Muscle of arm (tissue), 12 donors: Measurements from ENCODE around the gene EME2. TPM values are rescaled to one million over a fixed set of nuclear protein-coding genes. Genes with fewer than 3 reads are reported as not detected.

Source experiments
- DNase-seq: peaks from one replicate; pipeline ENCODE4 v3.0.0-alpha.2; 2013
- polyA plus RNA-seq, 12 donors: library from polyadenylated mRNA; unstranded; fragments of 120-200 nt; gene quantifications; one replicate each; pipeline ENCODE4 v1.2.1, GENCODE V29; 2013; ENCODE audit not compliant: insufficient read length in 12 of 12

EME2 gene
- polyA plus RNA-seq, 12 donors: 4.4 to 13.3 (median 6.4) TPM; not detected in 1

DNA sequence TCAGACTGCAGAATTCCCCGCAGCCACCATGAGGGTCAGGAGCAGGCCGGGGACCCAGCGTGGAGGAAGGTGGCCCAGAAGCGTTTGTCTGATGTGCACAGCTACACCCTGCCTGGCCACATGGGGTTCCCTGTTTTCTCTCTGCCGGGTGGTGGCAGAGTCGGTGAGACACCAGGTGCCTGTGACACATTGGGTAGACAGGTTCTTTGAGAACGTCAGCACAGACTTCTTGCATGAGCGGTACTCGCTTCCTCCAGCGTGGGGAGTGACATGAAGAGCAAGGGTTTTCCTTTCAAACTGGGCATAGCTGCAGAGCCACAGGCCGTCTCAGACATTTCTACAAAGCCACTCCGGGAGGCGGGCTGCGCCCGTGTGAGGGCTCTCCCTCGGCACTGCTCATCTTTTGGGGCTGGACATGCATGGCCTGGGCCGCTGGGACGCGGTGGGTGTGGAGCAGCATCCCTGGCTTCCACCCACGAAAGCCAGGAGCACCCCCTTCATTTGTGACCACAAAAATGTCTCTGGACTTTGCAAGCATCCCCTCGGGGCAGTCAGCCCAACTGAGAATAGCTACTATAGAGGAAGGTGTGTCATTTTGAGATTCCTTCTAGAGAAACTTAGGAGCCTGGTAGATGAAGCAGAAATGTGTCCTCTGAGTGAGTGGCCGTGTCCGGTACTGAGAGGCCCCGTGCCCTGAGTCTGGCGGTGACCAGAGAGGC is 27.3 kb upstream of the EME2 start:
- DNase-seq: no peak

DNA sequence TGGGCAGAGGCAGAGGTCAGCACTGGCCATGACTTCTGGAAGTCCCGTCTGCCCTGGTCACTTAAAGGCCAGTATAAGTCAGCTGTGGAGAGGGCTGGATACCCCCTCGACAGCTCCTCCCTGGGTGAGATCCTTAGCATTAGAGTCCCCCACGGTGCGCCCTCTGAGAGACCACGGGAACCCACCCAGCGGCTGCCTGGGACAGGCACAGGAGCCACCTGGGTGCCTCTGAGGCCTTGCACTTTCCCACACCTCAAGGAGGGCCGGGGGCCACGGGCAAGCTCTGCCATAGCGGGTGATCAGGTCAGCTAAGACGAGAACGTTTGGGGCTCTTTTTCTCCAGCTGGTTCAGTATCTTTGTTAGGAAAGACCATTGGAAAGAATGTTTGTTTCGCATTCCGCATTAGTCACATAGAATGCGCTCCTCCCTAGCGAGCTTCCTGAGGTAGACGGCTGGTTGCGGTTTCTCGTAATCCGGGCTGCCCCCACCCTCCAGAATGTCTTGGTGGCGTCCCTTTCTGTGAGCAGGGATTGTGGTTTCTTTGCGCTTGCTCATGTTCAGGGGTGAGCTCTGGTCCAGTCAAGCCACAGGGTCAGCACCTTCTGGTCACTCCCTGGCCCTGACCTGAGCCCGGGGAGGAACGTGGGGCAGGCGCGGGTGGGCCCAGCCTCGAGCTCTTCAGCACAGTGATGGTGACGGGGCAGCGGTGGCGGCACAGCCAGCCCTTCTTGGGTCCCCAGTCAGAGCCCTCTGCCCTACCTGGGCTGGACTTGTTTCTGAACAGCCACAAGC is 26.5 kb upstream of the EME2 start:
- DNase-seq: no peak

DNA sequence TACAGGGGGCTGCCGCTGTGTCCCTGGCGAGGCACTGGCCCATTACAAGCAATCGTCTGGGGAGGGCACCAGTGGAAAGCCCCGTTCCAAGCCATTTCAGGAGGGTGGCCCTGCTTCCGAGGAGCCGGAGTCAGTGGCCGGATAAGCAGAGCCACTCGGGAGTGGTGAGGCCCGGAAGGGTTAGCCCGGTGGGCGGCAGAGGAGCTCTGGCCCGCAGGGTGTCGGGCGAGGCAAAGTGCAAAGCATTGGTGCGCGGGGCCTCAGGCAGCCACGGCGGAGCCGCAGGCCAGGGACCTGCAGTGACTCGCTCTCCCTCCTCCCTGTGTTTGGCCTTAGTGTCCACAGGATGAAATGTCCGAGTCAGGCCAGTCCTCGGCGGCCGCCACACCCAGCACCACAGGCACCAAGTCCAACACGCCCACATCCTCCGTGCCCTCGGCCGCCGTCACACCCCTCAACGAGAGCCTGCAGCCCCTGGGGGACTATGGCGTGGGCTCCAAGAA is 25.9 kb upstream of the EME2 start:
- no peak for DNase-seq

DNA sequence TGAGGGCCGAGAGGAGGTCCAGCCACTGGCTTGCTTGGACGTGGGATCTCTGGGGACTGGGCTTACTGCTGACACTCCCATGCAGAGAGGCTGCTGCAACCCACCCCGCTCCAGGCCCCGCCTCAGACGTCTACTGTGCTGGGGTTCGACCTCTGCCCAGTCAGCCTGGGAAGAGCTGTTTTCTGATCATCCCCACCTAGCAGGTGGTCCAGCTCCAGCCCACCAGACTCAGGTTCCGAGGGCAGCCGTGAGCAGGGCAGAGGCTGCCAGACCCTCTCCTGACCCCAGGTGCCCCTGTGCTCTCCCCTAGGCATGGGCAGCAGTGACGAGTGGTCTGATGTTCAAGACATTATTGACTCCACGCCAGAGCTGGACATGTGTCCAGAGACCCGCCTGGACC is 24.7 kb upstream of the EME2 start:
- no peak for DNase-seq

DNA sequence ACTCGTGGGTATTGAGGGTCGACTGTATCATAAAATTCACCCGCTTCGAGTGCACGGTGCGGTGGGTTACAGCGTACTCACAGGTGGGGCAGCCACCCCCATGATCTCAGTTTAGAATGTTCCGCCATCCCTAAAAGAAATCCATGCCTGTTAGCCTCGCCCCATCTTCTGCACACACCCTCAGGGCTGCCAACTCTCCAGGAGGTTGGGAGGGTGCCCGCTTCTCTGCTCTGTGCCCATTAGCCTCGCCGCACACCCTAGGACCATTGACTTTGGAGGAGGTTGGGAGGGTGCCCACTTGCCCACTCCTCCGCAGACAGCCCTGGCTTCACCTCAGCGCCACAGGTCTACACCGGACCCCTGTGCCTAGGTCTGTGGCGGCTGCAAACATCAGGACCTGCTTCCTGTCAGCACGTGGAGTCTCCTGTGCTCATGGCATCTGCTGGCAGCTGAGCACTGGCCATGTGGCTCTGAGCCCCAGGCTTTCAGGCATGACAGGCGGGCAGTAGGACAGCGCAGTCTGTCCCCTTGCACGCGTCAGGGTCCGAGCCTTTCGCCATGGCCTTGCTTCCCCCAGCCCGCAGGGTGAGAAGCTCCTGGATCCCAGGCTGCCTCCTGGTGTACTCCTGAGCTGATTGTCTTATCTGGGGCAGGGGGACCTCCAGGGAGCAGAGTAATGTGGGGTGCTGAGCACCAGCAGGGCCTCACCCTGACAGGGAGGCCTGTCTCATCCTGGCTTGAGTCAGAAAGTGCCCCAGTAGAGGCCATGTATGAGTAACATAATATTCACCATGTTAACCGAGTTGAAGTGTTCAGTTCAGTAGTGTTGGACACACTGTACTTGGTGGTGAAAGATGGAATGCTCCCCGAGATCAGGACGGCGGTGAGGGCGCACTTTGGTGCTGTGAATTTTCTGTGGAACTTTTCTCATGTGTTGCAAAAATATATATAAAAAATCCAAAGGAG is 23.2 kb upstream of the EME2 start:
- no peak for DNase-seq

DNA sequence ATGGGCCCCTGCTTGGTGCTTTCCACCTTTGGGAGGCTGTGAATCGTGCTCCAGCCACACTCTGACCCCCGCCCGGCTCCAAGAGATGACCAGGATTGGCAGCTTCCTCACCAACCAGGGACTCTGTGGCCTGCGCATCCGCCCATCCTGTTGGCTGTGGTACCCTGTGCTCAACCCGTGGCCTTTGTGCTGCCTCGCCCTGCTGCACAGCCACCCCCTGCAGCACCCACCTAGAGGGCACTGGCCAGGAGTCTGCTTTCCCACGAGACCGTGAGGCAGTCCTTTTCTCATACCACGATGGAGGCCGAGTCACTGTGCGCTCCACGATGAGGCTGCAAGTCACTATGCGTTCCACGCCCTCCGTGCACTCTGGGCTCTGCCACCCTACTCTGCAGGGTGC is 20.7 kb upstream of the EME2 start:
- no peak for DNase-seq

DNA sequence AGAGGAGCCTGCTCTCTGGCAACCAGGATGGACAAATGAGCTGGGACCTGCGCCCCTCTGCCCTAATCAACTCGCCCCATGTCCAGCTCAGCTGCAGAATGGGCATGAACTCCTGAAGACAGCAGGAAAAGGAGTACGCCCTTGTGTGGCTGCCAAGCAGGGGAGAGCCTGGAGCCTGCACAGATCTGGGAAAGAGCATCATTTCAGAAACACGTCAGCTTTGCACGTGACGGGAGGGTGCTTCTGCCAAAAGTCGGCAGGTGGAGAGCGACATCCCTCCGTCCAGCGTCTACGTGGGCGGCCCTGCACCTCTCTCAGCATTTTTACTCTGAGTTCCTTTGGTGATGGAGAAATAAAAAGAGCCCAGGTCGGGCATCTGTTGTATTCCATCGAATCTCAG is 19.8 kb upstream of the EME2 start:
- DNase-seq: no peak

DNA sequence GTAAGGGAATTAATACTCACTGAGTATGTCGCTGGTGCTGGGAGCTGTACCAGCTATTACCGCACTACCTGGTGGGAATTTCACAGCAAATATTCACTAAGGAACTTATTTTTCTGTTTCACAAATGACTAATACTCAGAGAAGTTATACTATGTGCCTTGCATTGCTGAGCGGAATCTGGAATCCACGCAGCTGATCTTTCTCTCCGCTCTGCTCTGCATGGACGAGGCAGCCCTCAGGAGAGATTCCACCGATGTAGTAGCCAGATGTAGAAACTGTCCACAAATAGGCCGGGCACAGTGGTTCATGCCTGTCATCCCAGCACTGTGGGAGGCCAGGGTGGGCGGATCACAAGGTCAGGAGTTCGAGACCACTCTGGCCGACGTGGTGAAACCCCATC is 18.4 kb upstream of the EME2 start:
- DNase-seq: no peak

DNA sequence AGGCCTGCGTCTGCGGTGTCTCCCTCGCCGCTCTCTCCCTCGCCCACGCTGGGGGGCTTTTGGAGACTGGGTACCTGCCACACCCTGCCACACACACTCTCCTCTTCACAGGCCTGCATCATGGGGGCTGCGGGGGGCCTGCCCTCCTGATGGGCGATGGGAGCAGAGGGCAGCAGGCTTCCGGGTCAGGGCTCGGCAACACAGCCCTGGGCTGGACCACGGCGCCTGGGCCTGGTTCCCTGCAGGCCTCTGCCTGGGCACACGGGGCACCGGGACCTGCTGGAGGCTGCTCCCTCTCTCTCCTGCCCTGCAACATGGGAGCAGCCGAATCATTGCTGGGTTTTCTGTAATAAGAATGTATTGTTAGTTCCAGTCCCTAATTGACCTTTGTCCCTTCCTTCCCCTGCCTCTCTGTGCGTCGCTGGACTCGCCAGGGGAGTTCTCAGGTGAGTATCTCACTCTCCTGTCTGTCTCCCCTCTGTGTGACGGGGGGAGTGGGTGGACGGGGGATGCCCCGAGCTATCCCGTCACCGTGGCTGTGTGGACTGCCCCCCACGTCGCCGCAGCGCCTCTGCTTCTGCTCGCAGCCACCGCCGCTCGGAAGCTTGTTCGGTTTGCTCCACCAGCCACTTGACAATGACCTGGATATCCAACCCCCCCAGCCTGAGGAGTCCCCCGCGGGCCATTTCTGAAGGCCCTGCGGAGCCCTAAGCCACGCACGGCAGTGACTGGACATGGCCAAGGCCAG is 14.7 kb upstream of the EME2 start:
- DNase-seq: no peak

DNA sequence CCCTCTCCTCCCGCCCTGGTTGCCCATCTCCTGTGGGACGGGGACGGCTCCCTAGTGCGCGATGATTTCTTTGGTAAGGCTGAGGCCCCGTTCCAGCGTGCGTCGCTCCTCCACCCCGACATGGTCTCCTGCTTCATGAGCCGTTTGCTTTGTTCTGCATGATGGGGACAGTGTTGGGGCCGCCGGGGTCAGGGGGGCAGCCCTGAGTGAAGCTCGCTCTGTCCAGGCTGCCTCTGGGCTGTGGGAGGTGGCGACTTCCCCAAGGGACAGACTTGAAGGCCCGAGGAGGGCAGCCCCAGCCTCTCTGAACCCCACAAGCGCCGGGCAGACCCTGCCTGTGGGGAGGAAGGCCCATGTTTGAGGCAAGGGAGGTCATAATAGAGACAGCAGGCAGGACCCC is 13.7 kb upstream of the EME2 start:
- DNase-seq: no peak

DNA sequence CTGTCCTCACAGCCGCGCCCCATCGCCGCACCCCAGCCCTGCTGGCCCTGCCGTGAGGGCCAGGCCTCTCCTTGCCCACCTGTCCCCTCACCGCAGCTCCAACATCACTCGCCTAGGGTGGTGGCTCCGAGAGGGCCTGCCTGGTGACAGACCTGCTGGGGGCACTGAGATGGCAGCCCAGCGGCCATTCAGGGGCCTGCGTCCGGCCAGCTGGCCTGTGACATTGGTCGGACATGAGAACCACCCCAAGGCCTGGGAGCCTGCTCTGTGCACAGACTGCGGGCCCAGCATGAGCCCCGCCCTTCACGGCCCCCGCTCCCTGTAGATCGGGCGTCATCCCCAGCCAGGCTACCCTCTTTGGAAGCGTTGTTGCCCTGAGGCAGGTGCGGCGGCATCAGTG is 13.1 kb upstream of the EME2 start:
- DNase-seq: no peak

DNA sequence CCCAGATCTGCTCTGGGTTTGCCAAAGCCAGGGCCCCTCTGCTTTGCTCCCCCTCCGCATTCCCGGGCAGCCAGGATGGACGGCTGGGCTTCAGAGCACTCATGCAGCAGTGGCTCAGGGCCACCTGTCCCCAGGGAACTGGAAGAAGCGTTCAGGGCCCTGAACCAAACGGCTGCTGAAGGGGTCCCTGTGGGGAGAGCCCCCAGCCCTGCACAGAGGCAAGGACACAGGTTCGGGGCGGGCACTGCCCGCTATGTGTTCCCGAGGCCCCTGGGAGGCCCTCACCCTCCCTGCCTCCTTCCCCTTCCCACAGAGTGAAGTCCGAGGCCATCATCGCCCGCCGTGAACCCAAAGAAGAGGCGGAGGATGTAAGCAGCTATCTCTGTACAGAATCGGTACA is 11.7 kb upstream of the EME2 start:
- no peak for DNase-seq

DNA sequence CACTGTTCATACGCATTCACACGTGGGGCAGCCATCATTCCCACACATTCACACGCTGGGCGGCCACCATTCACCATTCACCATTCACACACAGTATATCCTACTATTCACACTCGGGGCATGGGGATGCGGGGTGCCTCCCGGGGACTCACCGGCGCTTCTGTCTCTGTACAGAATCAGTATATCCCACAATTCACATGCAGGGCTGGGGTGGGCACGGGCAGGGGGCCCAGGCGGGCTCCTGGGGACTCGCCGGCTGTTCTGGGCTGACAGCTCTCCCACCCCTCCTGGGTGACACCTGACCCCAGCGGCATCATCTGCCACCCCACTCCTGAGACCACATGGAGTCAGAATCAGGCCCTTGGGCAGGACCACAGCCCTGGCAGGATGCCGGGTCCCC is 10.9 kb upstream of the EME2 start:
- no peak for DNase-seq

DNA sequence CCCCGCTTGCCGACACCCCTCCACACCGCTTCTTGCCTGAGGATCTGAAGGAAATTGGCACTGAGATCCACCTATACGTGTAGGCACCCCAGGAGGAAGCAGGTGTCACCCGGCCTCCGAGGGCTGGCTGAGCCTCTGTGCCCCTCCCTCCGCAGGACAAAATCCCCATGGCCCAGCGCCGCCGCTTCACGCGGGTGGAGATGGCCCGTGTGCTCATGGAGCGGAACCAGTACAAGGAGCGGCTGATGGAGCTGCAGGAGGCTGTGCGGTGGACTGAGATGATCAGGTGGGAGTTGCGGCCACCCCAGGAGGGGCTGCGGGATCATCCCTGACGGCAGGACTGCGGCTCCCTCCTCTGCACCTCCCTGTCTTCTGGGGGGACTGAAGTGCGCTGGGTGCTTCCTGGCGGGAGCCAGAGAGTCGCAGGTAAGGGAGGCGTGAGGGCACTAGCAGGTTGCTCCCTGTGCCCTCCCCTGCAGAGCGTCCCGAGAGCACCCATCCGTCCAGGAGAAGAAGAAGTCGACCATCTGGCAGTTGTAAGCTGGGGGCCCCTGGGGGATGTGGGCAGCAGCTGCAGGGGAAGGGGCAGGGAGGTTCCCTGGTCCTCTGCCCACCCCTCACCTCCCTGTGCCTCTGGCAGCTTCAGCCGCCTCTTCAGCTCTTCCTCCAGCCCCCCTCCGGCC is 10.3 kb upstream of the EME2 start:
- no peak for DNase-seq

DNA sequence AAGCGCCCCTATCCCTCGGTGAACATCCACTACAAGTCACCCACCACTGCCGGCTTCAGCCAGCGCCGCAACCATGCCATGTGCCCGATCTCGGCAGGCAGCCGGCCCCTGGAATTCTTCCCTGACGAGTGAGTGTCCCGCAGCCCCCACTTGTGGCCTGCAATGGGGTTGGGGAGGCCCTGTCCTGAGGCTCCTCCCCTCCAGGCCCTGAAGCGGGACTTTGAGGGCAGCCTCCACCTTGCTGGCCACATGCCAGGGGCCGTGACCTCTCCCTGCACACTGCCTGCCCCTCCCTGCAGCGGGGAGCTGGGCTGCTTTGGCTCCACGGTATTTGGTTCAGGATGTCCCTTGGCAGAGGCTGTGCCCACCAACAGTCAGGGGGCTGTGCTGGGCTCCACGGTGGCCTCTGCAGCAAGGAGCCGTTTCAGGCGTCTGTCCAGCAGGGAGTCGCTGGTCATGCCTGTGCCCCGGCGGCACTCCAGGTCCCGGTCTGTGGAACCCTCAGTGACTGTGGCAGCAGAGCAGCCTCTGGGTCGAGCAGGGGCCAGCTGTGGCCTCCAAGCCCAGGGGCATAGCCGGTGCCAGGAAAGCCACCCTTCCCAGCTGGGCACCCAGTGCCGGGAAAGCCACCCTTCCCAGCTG is 9.6 kb upstream of the EME2 start:
- DNase-seq: no peak

DNA sequence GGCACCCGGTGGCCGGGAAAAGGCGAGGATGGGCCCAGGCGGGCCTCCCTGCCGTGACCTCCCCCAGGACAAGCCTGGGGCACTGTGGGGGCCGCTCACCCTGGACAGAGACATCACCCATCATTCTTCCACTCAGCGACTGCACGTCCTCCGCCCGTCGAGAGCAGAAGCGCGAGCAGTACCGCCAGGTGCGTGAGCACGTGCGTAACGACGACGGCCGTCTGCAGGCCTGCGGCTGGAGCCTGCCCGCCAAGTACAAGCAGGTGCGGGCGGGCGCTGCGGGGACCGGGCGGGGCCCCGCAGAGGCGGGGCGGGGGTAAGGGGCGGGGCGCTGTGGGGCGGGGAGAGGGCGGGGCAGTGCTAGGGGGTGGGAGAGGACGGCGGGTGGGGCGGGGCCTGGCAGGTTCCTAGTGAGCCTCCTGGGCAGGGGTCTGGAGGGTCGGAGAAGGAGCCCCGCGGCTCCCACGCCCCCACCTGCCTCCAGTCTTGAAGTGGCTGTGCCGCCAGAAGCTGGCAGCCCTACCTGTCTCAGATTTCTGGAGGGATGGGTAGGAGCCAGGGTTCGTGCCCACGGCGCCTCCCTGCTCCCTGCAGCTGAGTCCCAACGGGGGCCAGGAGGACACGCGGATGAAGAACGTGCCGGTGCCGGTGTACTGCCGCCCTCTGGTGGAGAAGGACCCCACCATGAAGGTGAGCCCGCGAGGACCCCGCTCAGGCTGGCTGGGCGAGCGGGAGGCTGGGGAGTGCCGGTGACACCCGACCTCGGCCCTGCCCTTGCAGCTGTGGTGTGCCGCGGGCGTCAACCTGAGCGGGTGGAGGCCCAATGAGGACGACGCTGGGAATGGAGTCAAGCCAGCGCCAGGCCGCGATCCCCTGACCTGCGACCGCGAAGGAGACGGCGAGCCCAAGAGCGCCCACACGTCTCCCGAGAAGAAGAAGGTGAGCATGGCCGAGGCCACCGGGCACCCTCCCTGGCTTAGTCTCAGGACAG is 8.8 kb upstream of the EME2 start:
- no peak for DNase-seq

DNA sequence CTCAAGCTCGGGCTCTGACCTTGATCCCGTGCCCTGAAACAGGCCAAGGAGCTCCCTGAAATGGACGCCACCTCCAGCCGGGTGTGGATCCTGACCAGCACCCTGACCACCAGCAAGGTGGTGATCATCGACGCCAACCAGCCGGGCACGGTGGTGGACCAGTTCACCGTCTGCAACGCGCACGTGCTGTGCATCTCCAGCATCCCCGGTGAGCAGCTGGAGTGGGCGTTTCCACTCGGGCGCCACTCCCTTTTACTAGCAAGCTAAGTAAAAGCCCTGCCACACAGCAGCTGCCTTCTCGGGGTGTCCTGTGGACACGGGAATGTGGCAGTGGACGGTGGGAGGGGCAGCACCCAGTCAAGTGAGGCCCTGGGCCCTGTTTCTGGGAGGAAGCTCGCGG is 7.6 kb upstream of the EME2 start:
- DNase-seq: no peak

DNA sequence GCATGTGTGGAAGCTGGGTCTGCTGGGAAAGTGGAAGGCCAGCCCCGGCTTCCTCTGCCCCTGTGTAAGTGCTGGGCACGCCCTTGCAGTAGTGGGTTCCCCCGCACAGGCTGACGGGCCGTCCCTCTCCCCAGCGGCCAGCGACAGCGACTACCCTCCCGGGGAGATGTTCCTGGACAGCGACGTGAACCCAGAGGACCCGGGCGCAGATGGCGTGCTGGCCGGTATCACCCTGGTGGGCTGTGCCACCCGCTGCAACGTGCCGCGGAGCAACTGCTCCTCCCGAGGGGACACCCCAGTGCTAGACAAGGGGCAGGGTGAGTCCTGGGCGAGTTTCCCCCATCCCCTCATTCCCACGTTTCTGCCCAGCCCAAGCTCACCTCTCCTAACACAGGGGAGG is 6.8 kb upstream of the EME2 start:
- DNase-seq: no peak

DNA sequence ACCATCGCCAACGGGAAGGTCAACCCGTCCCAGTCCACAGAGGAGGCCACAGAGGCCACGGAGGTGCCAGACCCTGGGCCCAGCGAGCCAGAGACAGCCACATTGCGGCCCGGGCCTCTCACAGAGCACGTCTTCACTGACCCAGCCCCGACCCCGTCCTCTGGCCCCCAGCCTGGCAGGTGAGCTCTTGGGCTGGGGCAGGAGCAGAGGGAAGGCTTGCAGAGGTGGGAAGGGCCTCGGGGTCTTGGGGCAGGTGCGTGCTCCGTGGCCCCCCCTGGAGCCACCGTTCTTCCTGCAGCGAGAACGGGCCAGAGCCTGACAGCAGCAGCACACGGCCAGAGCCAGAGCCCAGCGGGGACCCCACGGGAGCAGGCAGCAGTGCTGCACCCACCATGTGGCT is 6.4 kb upstream of the EME2 start:
- DNase-seq: no peak
